CD14-positive monocyte (primary cell): ENCODE data around the gene DUS2. TPM values are rescaled to one million over a fixed set of nuclear protein-coding genes. Genes with fewer than 3 reads are reported as not detected.
A peak's percentile ranks its signal among the peaks of the same experiment; 100 is the strongest.
"Not testable (repeated sequence)": the region's sequence is repeated elsewhere in the genome, so short reads cannot be mapped to it uniquely, and the experiment has no call there.

ENCODE experiments used
- DNase-seq, 3 donors: peaks; one replicate each; pipeline ENCODE4 v3.0.0-alpha.2; 2011 to 2022
- H2AFZ ChIP-seq: 2 replicates; pipeline ENCODE4 v1.6.0; 2012; ENCODE audit warnings: mild to moderate bottlenecking, low read depth, low read length, inconsistent platforms; ENCODE audit not compliant: insufficient read depth, poor library complexity, severe bottlenecking
- H3K27ac ChIP-seq, 2 donors: 1 replicate in 1 of 2; 2 replicates in 1 of 2; pipeline ENCODE4 v1.5.1; 2012 to 2013; ENCODE audit warnings: low read length in 2 of 2, control low read depth in 1 of 2, inconsistent platforms in 1 of 2, low read depth in 1 of 2, mild to moderate bottlenecking in 1 of 2
- H3K27me3 ChIP-seq, 2 donors: one replicate each; pipeline versions ENCODE4 v1.6.0 to v1.6.1; 2011 to 2013; ENCODE audit warnings: low read length in 2 of 2; ENCODE audit not compliant: control insufficient read depth in 2 of 2, insufficient read depth in 2 of 2
- H3K36me3 ChIP-seq, 2 donors: replicated peaks in 1 of 2; 1 replicate in 1 of 2; 2 replicates in 1 of 2; pipeline versions ENCODE4 v1.5.1 to v1.6.1; 2012 to 2013; ENCODE audit warnings: low read length in 2 of 2, control low read depth in 1 of 2, inconsistent platforms in 1 of 2, mild to moderate bottlenecking in 1 of 2; ENCODE audit not compliant: insufficient read depth in 2 of 2, control insufficient read depth in 1 of 2
- H3K4me1 ChIP-seq, 2 donors: 1 replicate in 1 of 2; 2 replicates in 1 of 2; pipeline versions ENCODE4 v1.5.1 to v1.6.1; 2012 to 2013; ENCODE audit warnings: low read length in 2 of 2, control low read depth in 1 of 2, inconsistent platforms in 1 of 2, mild to moderate bottlenecking in 1 of 2, moderate library complexity in 1 of 2; ENCODE audit not compliant: insufficient read depth in 2 of 2, control insufficient read depth in 1 of 2
- H3K4me2 ChIP-seq: replicated peaks from 2 replicates; pipeline ENCODE3; 2012; ENCODE audit warnings: low read length, moderate library complexity, mild to moderate bottlenecking; ENCODE audit not compliant: poor library complexity, severe bottlenecking; ENCODE audit errors: extremely low read depth
- H3K4me3 ChIP-seq, 3 experiments: fragments of 200-600 bp in 1 of 3; sonication (generic) in 1 of 3; replicated peaks in 1 of 3; 1 replicate in 2 of 3; 2 replicates in 1 of 3; pipeline ENCODE4 v1.5.1; 2011 to 2013; ENCODE audit warnings: low read length in 3 of 3, mild to moderate bottlenecking in 3 of 3, control low read depth in 2 of 3, low read depth in 2 of 3, inconsistent platforms in 1 of 3, moderate library complexity in 1 of 3
- H3K79me2 ChIP-seq: 2 replicates; pipeline ENCODE4 v1.6.0; 2012; ENCODE audit warnings: mild to moderate bottlenecking, control low read depth, inconsistent platforms, low read length, moderate library complexity; ENCODE audit not compliant: insufficient read depth
- H3K9ac ChIP-seq: 2 replicates; pipeline ENCODE4 v1.6.0; 2017; ENCODE audit warnings: low read length, mild to moderate bottlenecking; ENCODE audit not compliant: insufficient read depth, poor library complexity, severe bottlenecking
- H3K9me3 ChIP-seq, 2 donors: replicated peaks in 1 of 2; 1 replicate in 1 of 2; 2 replicates in 1 of 2; pipeline versions ENCODE4 v1.5.1 to v1.6.1; 2012 to 2013; ENCODE audit warnings: low read length in 2 of 2, control low read depth in 1 of 2; ENCODE audit not compliant: control insufficient read depth in 1 of 2, insufficient read depth in 1 of 2
- H4K20me1 ChIP-seq: 2 replicates; pipeline ENCODE4 v1.6.0; 2012; ENCODE audit warnings: mild to moderate bottlenecking, low read length, control low read depth, moderate library complexity; ENCODE audit not compliant: insufficient read depth
- H3K27ac Mint-ChIP-seq, 7 donors: one replicate each; pipeline ENCODE4 v1.8.0; 2020; ENCODE audit warnings: mild to moderate bottlenecking in 7 of 7, mixed read lengths in 7 of 7, moderate library complexity in 6 of 7, inconsistent platforms in 2 of 7
- H3K27me3 Mint-ChIP-seq, 3 donors: one replicate each; pipeline ENCODE4 v1.8.0; 2021 to 2022; ENCODE audit warnings: low read depth in 3 of 3, mild to moderate bottlenecking in 3 of 3, mixed read lengths in 3 of 3, moderate library complexity in 3 of 3, inconsistent platforms in 1 of 3
- H3K36me3 Mint-ChIP-seq, 2 donors: one replicate each; pipeline ENCODE4 v1.8.0; 2020; ENCODE audit warnings: mixed read lengths in 2 of 2, inconsistent platforms in 1 of 2, mild to moderate bottlenecking in 1 of 2
- H3K4me1 Mint-ChIP-seq: one replicate; pipeline ENCODE4 v1.8.0; 2020; ENCODE audit warnings: mild to moderate bottlenecking, mixed read lengths
- H3K4me3 Mint-ChIP-seq, 2 donors: one replicate each; pipeline ENCODE4 v1.8.0; 2020; ENCODE audit warnings: mild to moderate bottlenecking in 2 of 2, mixed read lengths in 2 of 2, moderate library complexity in 1 of 2
- H3K9me3 Mint-ChIP-seq, 7 donors: one replicate each; pipeline ENCODE4 v1.8.0; 2020 to 2022; ENCODE audit warnings: mixed read lengths in 7 of 7, mild to moderate bottlenecking in 6 of 7, moderate library complexity in 6 of 7, inconsistent platforms in 2 of 7
- CTCF ChIP-seq: fragments of 200-600 bp; IDR thresholded peaks from one replicate; pipeline ENCODE4 v1.8.0; 2022; ENCODE audit warnings: antibody characterized with exemption, mild to moderate bottlenecking
- WGBS: methylation state at CpG from one replicate; pipeline ENCODE4 v1.1.5; 2013; ENCODE audit warnings: missing lambda C conversion rate; ENCODE audit not compliant: insufficient coverage; 5-methylcytosine and 5-hydroxymethylcytosine counted together
- intact Hi-C, 2 donors: fragments of 100-400 bp; cut with micrococcal nuclease; formaldehyde crosslinking; loops; one replicate each; pipeline versions ENCODE4 v1.15.0 to v1.15.1; 2023
- polyA plus RNA-seq, 3 donors: library from polyadenylated mRNA; depleted of rRNA in 1 of 3; unstranded in 2 of 3; stranded (reverse) in 1 of 3; fragments of 300-500 nt in 2 of 3; fragments of >200 nt in 1 of 3; fragmentation: Illumina TruSeq in 2 of 3; gene quantifications; 1 replicate in 2 of 3; 2 replicates in 1 of 3; pipeline ENCODE4 v1.2.3, GENCODE V29; 2012 to 2021

The DUS2 gene
- polyA plus RNA-seq, 3 donors, result 18.4 to 40.7 (median 33.2) TPM

DNA sequence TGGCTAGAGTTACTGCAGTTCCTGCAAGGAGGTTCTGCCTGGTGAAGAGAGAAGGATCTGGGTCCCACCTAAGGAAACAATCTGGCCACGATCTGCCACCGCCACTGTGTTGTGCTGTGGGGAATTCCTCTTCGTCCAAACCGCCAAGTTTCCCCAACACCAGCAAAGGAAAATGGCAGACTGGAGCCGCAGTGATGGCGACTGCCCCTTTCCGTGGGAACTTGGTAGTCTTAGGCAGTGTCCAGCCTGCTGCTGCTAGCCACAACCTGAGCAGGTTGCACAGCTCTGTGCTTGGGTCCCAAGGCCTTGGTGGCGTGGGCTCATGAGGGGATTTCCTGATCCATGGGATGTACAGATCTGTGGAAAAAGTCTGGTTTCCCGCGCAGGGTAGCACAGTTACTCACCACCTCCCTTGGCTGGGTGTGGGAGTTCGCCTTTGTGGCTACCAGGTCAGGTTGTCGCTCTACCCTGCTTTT, 90.7 kb downstream of the DUS2 start:
- peaks cover 16 to 23% of the 10 kb centered on the region in 2 donors for H3K4me1 ChIP-seq
- peaks cover 45% of the 10 kb centered on the region for H3K4me1 Mint-ChIP-seq

GRCh38 chr16:68114939-68115338, 91.9 kb downstream of the DUS2 start:
- H3K4me3 Mint-ChIP-seq, H3K27me3 ChIP-seq, DNase-seq, H3K27ac ChIP-seq, H3K4me3 ChIP-seq, intact Hi-C loops, H3K36me3 Mint-ChIP-seq, H3K9ac ChIP-seq, H3K9me3 ChIP-seq, H3K36me3 ChIP-seq, H3K27me3 Mint-ChIP-seq, H3K4me2 ChIP-seq, H2AFZ ChIP-seq: not testable (repeated sequence)
- Mint-ChIP-seq H3K27ac (peak overlapping the region in 3 of 7 donors; percentile 36 to 63 (median 61)), H3K4me1 (peaks cover 48% of the 10 kb centered on the region), H3K9me3 (peaks cover 10 to 17% (median 11%) of the 10 kb centered on the region in 7 donors)
- peaks cover 100% of the 10 kb centered on the region for H3K79me2 ChIP-seq
- WGBS, result 60% methylated on average over 2 of the region's 8 CpGs
- H4K20me1 ChIP-seq, result peaks cover 98% of the 10 kb centered on the region
- H3K4me1 ChIP-seq, result peaks cover 16 to 23% of the 10 kb centered on the region in 2 donors

More for the DNA sequence above, 90.7 kb downstream of the DUS2 start:
- H3K79me2 ChIP-seq, result peaks cover 100% of the 10 kb centered on the region
- peaks cover 98% of the 10 kb centered on the region for H4K20me1 ChIP-seq
- peaks cover 3 to 10% of the 10 kb centered on the region in 2 donors for H3K9me3 ChIP-seq
- Mint-ChIP-seq H3K4me3 (no peak overlapping the region), H3K9me3 (peaks cover 20 to 28% (median 21%) of the 10 kb centered on the region in 7 donors), H3K36me3 (peaks cover 6 to 10% of the 10 kb centered on the region in 2 donors), H3K27me3 (no peaks in the 10 kb centered on the region), H3K27ac (no peak overlapping the region)
- TF ChIP-seq CTCF, result no peak
- no peaks in the 10 kb centered on the region for H3K27me3 ChIP-seq
- 96% methylated on average over 7 of the region's 12 CpGs for WGBS
- no peak overlapping the region for H3K4me2 ChIP-seq
- H3K9ac ChIP-seq, result no peak overlapping the region
- no peak for DNase-seq
- H3K27ac ChIP-seq, result peak overlapping the region in 1 of 2 donors; percentile 51
- intact Hi-C loops, result no loop called here
- H3K4me3 ChIP-seq, result no peak overlapping the region
- H2AFZ ChIP-seq, result no peak overlapping the region
- no peaks in the 10 kb centered on the region for H3K36me3 ChIP-seq
